ENCODE results near the gene BATF2. TPM values are rescaled to one million over a fixed set of nuclear protein-coding genes. Genes with fewer than 3 reads are reported as not detected.

BATF2 gene
- total and polyA plus RNA-seq, 9 of the 15 experiments (the other 6 are each of a cell fraction or from before 2014, with no cell fraction given) = 1.7 to 8.9 (median 6.4) TPM

DNA sequence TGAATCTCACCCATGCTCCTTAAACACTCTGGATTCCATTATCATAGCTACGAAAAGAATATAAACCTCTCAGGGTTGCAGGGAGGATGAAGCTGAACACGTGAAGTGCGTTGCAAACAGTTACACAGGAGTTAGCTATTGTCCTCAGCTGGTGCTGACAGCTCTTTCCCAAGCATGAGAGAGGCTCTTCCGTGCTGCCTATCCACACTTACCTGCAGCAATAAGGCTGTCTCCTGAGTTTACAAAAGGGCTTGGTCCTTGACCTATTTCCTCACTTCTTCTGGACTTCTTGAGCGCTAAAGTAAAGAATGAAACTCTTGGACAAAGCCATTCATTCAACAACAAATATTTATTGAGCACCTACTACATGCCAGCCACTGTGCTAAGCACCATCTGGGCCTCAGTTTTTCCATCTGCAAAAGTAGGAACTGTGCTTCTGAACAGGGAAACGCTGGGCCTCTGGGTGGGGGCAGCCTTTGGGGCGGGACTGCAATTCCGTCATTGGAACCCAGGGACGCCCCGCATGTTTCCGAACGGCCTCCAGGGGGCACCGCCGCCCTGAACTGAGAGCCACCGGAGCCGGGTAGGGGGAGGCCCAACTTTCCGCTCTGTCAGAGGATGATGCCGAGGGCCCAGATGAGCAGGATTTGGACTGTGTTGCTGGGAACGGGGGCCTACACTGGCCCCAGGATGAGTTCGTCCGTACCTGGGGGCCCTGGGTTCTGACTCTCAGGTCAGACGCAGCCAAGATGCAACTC is 16.5 kb upstream of the BATF2 start (continued):
- TF ChIP-seq POLR2A (conservative IDR thresholded peaks at IDR 0.05) (peak; percentile 67; the same call in 1 of the 2 replicates), STAG1 (CRISPR knock-in tag; IDR thresholded peaks at IDR 0.05; ENCODE audit: borderline replicate concordance) (peak; percentile 52; the same call in 1 of the 2 replicates), CTBP1 (IDR thresholded peaks at IDR 0.05; ENCODE audit: borderline replicate concordance) (no peak; the same call in 1 of the 2 replicates), ARNT (IDR thresholded peaks at IDR 0.05) (peak in 1 of 2 experiments; percentile 74; a peak in 1 of 4 replicates), ZMIZ1 (IDR thresholded peaks at IDR 0.05; ENCODE audit: low read depth in 2 of 2, low read length in 2 of 2) (0 out of 4 replicates have a peak, but pooled peaks of 1 of the 2 experiments have one; percentile 46), RBM22 (IDR thresholded peaks at IDR 0.05; ENCODE audit: low read depth, low read length, poor library complexity, severe bottlenecking) (no peak), MIER1 (IDR thresholded peaks at IDR 0.05; ENCODE audit: low read depth) (peak; percentile 70; the same call in 1 of the 2 replicates), NFATC3 (IDR thresholded peaks at IDR 0.05) (no peak), MAZ (CRISPR knock-in tag; conservative IDR thresholded peaks at IDR 0.05 in 1 of 2, IDR thresholded peaks at IDR 0.05 in 1 of 2) (peak in 1 of 2 experiments; percentile 93; a peak in 2 of 4 replicates), ZNF263 (CRISPR knock-in tag; IDR thresholded peaks at IDR 0.05; ENCODE audit: borderline replicate concordance) (peak; percentile 32; the same call in 1 of the 2 replicates), SMC3 (conservative IDR thresholded peaks at IDR 0.05; ENCODE audit: insufficient read depth, low read depth, low read length) (peak; percentile 72), FOXJ3 (CRISPR knock-in tag; IDR thresholded peaks at IDR 0.05) (no peak), FOXK2 (conservative IDR thresholded peaks at IDR 0.05 in 1 of 2, IDR thresholded peaks at IDR 0.05 in 1 of 2; ENCODE audit: low read depth in 2 of 2) (0 out of 4 replicates have a peak, but pooled peaks of 1 of the 2 experiments have one; percentile 51)
- TF ChIP-seq, protein P1, sequence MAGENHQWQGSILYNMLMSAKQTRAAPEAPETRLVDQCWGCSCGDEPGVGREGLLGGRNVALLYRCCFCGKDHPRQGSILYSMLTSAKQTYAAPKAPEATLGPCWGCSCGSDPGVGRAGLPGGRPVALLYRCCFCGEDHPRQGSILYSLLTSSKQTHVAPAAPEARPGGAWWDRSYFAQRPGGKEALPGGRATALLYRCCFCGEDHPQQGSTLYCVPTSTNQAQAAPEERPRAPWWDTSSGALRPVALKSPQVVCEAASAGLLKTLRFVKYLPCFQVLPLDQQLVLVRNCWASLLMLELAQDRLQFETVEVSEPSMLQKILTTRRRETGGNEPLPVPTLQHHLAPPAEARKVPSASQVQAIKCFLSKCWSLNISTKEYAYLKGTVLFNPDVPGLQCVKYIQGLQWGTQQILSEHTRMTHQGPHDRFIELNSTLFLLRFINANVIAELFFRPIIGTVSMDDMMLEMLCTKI (IDR thresholded peaks at IDR 0.05; ENCODE audit: partially characterized antibody) = no peak
- TF ChIP-seq, protein P2, sequence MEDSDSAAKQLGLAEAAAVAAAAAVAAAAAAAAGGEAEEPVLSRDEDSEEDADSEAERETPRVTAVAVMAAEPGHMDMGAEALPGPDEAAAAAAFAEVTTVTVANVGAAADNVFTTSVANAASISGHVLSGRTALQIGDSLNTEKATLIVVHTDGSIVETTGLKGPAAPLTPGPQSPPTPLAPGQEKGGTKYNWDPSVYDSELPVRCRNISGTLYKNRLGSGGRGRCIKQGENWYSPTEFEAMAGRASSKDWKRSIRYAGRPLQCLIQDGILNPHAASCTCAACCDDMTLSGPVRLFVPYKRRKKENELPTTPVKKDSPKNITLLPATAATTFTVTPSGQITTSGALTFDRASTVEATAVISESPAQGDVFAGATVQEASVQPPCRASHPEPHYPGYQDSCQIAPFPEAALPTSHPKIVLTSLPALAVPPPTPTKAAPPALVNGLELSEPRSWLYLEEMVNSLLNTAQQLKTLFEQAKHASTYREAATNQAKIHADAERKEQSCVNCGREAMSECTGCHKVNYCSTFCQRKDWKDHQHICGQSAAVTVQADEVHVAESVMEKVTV (CRISPR knock-in tag; IDR thresholded peaks at IDR 0.05) = peak; percentile 72
- TF ChIP-seq, protein P3, sequence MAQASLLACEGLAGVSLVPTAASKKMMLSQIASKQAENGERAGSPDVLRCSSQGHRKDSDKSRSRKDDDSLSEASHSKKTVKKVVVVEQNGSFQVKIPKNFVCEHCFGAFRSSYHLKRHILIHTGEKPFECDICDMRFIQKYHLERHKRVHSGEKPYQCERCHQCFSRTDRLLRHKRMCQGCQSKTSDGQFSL (CRISPR knock-in tag; IDR thresholded peaks at IDR 0.05) = peak; percentile 59; the same call in 1 of the 2 replicates
- TF ChIP-seq, protein P3 (tag; IDR thresholded peaks at IDR 0.05) = no peak
